HepG2 (cell line): Measurements from ENCODE around the gene ADAMTSL4. TPM values are rescaled to one million over a fixed set of nuclear protein-coding genes. Genes with fewer than 3 reads are reported as not detected.

Experiments used
- ATF7 ChIP-seq, 2 experiments: fragments of 450-650 bp in 1 of 2; sonication (generic) in 1 of 2; formaldehyde crosslinking in 1 of 2; IDR thresholded peaks; 2 replicates each; pipeline versions ENCODE4 v1.4.0 to v1.6.1; 2016 to 2020; ENCODE audit warnings: antibody characterized with exemption in 1 of 2, mild to moderate bottlenecking in 1 of 2, missing genetic modification reagents in 1 of 2
- IKZF4 ChIP-seq: sonication (generic); formaldehyde crosslinking; IDR thresholded peaks from 2 replicates; pipeline ENCODE4 v1.5.1; 2020; ENCODE audit warnings: borderline replicate concordance, mild to moderate bottlenecking, low read depth, missing genetic modification reagents; ENCODE audit errors: not compliant biosample characterization
- PAX8 ChIP-seq: sonication (generic); formaldehyde crosslinking; IDR thresholded peaks from 2 replicates; pipeline ENCODE4 v1.8.0; 2022; ENCODE audit warnings: mild to moderate bottlenecking, missing genetic modification reagents, borderline replicate concordance
- RAD21 ChIP-seq: fragments of 450-650 bp; formaldehyde crosslinking; IDR thresholded peaks from 2 replicates; pipeline ENCODE4 v1.5.0; 2020; ENCODE audit warnings: mild to moderate bottlenecking
- SMAD1 ChIP-seq: sonication (generic); formaldehyde crosslinking; IDR thresholded peaks from 2 replicates; pipeline ENCODE4 v1.4.0; 2020; ENCODE audit warnings: missing genetic modification reagents, low read depth, mild to moderate bottlenecking, borderline replicate concordance
- ZNF253 ChIP-seq: sonication (generic); formaldehyde crosslinking; IDR thresholded peaks from 2 replicates; pipeline ENCODE4 v1.8.0; 2022; ENCODE audit warnings: mild to moderate bottlenecking, missing genetic modification reagents, borderline replicate concordance
- ZNF850 ChIP-seq: sonication (generic); formaldehyde crosslinking; conservative IDR thresholded peaks from 2 replicates; pipeline ENCODE4 v1.9.0; 2021; ENCODE audit warnings: mild to moderate bottlenecking, missing genetic modification reagents
- polyA plus RNA-seq, 8 experiments: library from polyadenylated mRNA; depleted of rRNA in 3 of 8; stranded (reverse) in 7 of 8; unstranded in 1 of 8; fragments of >200 nt; fragmentation: Illumina TruSeq in 4 of 8; extraction: Trizol in 4 of 8; gene quantifications; 2 replicates each; pipeline versions ENCODE4 v1.2.1 to v1.2.3, GENCODE V29; 2011 to 2016; ENCODE audit warnings: low read depth in 4 of 8, missing spikeins in 1 of 8, mixed read lengths in 1 of 8; ENCODE audit not compliant: insufficient read depth in 1 of 8
- total RNA-seq, 5 experiments: library from RNA; depleted of rRNA; stranded (reverse); fragments of >200 nt; fragmentation: Illumina TruSeq; extraction: Trizol; gene quantifications; 2 replicates each; pipeline ENCODE4 v1.2.3, GENCODE V29; 2016; ENCODE audit warnings: low read depth in 1 of 5
- TF ChIP-seq, protein P1 (sequence below): sonication (generic); formaldehyde crosslinking; IDR thresholded peaks from 2 replicates; pipeline ENCODE4 v1.4.0; 2020; ENCODE audit warnings: missing genetic modification reagents
- TF ChIP-seq, protein P2 (sequence below): IDR thresholded peaks from 2 replicates; pipeline ENCODE4 v1.4.0; 2020; ENCODE audit warnings: mild to moderate bottlenecking, missing genetic modification reagents
- TF ChIP-seq, protein P3 (sequence below): sonication (generic); formaldehyde crosslinking; IDR thresholded peaks from 2 replicates; pipeline ENCODE4 v1.9.0; 2021; ENCODE audit warnings: missing genetic modification reagents, mild to moderate bottlenecking, borderline replicate concordance
- TF ChIP-seq, protein P4 (sequence below): sonication (generic); formaldehyde crosslinking; IDR thresholded peaks from 2 replicates; pipeline ENCODE4 v1.9.0; 2021; ENCODE audit warnings: mild to moderate bottlenecking, missing genetic modification reagents
- TF ChIP-seq, protein P5 (sequence below): sonication (generic); formaldehyde crosslinking; IDR thresholded peaks from 2 replicates; pipeline ENCODE4 v1.5.1; 2020; ENCODE audit warnings: missing genetic modification reagents, mild to moderate bottlenecking, borderline replicate concordance

The ADAMTSL4 gene
- total and polyA plus RNA-seq, 2 of the 13 experiments (the other 11 are each of a cell fraction or from before 2014, with no cell fraction given): 3.9 to 16.4 TPM

DNA sequence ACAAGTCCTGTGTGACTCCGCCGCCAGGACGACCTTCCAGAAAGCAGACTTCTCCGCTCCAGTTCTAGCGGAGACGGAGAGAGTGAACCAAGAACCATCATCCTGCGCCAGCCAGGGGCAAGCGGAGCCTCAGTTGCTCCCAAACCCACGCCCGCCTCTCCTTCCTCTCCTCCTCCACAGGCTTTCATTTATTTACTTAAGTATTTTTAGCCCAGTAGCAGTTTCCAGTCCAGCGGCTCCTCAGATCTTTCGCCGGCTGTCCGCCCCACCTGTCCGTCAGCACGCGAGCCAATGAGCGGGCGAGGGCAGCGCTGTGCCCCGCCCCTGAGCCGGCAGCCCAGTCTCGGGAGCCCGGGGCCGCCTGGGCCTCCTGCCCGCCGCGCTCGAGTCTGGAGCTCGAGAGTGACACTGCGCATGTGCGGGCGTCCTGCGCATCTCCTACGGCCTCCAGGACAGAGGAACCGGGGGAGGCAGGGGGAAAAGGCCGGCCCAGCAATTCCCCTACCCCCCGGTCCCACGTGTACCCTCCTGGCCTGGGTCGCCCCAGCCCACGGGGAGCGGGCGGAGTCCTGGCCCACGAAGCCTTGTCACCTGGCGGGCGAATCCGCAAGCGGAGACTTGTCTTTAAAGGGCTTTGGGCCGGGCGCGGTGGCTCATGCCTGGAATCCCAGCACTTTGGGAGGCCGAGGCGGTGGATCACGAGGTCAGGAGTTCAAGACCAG lies 33.7 kb upstream of the ADAMTSL4 start, which contains the start of gene FALEC (continued):
- TF ChIP-seq, protein P1, sequence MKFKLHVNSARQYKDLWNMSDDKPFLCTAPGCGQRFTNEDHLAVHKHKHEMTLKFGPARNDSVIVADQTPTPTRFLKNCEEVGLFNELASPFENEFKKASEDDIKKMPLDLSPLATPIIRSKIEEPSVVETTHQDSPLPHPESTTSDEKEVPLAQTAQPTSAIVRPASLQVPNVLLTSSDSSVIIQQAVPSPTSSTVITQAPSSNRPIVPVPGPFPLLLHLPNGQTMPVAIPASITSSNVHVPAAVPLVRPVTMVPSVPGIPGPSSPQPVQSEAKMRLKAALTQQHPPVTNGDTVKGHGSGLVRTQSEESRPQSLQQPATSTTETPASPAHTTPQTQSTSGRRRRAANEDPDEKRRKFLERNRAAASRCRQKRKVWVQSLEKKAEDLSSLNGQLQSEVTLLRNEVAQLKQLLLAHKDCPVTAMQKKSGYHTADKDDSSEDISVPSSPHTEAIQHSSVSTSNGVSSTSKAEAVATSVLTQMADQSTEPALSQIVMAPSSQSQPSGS (CRISPR knock-in tag): 0 out of 2 replicates have a peak, but pooled peaks have one; percentile 27
- TF ChIP-seq ZNF850 (CRISPR knock-in tag): 0 out of 2 replicates have a peak, but pooled peaks have one; percentile 40
- TF ChIP-seq IKZF4 (CRISPR knock-in tag): no peak
- TF ChIP-seq, protein P2, sequence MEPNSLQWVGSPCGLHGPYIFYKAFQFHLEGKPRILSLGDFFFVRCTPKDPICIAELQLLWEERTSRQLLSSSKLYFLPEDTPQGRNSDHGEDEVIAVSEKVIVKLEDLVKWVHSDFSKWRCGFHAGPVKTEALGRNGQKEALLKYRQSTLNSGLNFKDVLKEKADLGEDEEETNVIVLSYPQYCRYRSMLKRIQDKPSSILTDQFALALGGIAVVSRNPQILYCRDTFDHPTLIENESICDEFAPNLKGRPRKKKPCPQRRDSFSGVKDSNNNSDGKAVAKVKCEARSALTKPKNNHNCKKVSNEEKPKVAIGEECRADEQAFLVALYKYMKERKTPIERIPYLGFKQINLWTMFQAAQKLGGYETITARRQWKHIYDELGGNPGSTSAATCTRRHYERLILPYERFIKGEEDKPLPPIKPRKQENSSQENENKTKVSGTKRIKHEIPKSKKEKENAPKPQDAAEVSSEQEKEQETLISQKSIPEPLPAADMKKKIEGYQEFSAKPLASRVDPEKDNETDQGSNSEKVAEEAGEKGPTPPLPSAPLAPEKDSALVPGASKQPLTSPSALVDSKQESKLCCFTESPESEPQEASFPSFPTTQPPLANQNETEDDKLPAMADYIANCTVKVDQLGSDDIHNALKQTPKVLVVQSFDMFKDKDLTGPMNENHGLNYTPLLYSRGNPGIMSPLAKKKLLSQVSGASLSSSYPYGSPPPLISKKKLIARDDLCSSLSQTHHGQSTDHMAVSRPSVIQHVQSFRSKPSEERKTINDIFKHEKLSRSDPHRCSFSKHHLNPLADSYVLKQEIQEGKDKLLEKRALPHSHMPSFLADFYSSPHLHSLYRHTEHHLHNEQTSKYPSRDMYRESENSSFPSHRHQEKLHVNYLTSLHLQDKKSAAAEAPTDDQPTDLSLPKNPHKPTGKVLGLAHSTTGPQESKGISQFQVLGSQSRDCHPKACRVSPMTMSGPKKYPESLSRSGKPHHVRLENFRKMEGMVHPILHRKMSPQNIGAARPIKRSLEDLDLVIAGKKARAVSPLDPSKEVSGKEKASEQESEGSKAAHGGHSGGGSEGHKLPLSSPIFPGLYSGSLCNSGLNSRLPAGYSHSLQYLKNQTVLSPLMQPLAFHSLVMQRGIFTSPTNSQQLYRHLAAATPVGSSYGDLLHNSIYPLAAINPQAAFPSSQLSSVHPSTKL (CRISPR knock-in tag): 0 out of 2 replicates have a peak, but pooled peaks have one; percentile 7
- peak; percentile 93 for TF ChIP-seq PAX8 (CRISPR knock-in tag)
- TF ChIP-seq, protein P3, sequence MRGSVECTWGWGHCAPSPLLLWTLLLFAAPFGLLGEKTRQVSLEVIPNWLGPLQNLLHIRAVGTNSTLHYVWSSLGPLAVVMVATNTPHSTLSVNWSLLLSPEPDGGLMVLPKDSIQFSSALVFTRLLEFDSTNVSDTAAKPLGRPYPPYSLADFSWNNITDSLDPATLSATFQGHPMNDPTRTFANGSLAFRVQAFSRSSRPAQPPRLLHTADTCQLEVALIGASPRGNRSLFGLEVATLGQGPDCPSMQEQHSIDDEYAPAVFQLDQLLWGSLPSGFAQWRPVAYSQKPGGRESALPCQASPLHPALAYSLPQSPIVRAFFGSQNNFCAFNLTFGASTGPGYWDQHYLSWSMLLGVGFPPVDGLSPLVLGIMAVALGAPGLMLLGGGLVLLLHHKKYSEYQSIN (CRISPR knock-in tag): no peak
- TF ChIP-seq ZNF253: no peak
- TF ChIP-seq SMAD1 (CRISPR knock-in tag): no peak; the same call in 1 of the 2 replicates
- TF ChIP-seq, protein P4, sequence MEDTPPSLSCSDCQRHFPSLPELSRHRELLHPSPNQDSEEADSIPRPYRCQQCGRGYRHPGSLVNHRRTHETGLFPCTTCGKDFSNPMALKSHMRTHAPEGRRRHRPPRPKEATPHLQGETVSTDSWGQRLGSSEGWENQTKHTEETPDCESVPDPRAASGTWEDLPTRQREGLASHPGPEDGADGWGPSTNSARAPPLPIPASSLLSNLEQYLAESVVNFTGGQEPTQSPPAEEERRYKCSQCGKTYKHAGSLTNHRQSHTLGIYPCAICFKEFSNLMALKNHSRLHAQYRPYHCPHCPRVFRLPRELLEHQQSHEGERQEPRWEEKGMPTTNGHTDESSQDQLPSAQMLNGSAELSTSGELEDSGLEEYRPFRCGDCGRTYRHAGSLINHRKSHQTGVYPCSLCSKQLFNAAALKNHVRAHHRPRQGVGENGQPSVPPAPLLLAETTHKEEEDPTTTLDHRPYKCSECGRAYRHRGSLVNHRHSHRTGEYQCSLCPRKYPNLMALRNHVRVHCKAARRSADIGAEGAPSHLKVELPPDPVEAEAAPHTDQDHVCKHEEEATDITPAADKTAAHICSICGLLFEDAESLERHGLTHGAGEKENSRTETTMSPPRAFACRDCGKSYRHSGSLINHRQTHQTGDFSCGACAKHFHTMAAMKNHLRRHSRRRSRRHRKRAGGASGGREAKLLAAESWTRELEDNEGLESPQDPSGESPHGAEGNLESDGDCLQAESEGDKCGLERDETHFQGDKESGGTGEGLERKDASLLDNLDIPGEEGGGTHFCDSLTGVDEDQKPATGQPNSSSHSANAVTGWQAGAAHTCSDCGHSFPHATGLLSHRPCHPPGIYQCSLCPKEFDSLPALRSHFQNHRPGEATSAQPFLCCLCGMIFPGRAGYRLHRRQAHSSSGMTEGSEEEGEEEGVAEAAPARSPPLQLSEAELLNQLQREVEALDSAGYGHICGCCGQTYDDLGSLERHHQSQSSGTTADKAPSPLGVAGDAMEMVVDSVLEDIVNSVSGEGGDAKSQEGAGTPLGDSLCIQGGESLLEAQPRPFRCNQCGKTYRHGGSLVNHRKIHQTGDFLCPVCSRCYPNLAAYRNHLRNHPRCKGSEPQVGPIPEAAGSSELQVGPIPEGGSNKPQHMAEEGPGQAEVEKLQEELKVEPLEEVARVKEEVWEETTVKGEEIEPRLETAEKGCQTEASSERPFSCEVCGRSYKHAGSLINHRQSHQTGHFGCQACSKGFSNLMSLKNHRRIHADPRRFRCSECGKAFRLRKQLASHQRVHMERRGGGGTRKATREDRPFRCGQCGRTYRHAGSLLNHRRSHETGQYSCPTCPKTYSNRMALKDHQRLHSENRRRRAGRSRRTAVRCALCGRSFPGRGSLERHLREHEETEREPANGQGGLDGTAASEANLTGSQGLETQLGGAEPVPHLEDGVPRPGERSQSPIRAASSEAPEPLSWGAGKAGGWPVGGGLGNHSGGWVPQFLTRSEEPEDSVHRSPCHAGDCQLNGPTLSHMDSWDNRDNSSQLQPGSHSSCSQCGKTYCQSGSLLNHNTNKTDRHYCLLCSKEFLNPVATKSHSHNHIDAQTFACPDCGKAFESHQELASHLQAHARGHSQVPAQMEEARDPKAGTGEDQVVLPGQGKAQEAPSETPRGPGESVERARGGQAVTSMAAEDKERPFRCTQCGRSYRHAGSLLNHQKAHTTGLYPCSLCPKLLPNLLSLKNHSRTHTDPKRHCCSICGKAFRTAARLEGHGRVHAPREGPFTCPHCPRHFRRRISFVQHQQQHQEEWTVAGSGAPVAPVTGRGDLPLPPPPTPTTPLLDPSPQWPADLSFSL (CRISPR knock-in tag): no peak
- TF ChIP-seq, protein P5, sequence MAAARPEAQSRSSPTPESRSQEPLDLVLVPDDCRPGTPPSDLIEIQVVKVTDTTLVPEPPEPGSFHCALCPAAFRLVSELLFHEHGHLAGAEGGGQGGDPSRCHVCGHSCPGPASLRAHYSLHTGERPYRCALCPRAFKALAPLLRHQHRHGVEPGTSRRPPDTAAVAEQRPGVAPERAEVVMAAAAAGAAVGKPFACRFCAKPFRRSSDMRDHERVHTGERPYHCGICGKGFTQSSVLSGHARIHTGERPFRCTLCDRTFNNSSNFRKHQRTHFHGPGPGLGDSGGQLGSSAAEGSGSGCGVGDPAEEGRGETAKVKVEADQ: no peak
- TF ChIP-seq ATF7 (IDR thresholded peaks at IDR 0.05): no peak
- peak; percentile 37; the same call in 1 of the 2 replicates for TF ChIP-seq ATF7 (CRISPR knock-in tag; IDR thresholded peaks at IDR 0.05)
- peak; percentile 13; the same call in 1 of the 2 replicates for TF ChIP-seq RAD21 (CRISPR knock-in tag)
